Vagina (tissue), 2 donors: Measurements from ENCODE around the gene KYNU.

ENCODE experiments used
- CTCF ChIP-seq, 3 experiments: fragments of 450-650 bp in 2 of 3; fragments of 200-600 bp in 1 of 3; sonication (generic) in 1 of 3; IDR thresholded peaks; one replicate each; pipeline ENCODE4 v1.5.1; 2017 to 2019; ENCODE audit warnings: antibody characterized with exemption in 3 of 3, mild to moderate bottlenecking in 2 of 3, moderate library complexity in 2 of 3
- POLR2A ChIP-seq, 2 donors: fragments of 450-650 bp; IDR thresholded peaks; one replicate each; pipeline ENCODE4 v1.6.1; 2017; ENCODE audit warnings: antibody characterized with exemption in 2 of 2, mild to moderate bottlenecking in 2 of 2, moderate library complexity in 2 of 2

GRCh38 chr2:142984657-142985056 lies 107.2 kb downstream of the KYNU start:
- TF ChIP-seq CTCF (IDR thresholded peaks at IDR 0.05) (no peak), POLR2A (IDR thresholded peaks at IDR 0.05) (no peak)
